Measurements from ENCODE around the gene MCU.

GRCh38 chr10:72663971-72664370 is 28.0 kb upstream of the MCU start:
- TF ChIP-seq POLR2A (IDR thresholded peaks at IDR 0.05; ENCODE audit: low read length) (no peak), GATA1 (IDR thresholded peaks at IDR 0.05; ENCODE audit: low read depth, low read length) (no peak)
